ENCODE data around the gene GPRC5B. TPM values are rescaled to one million over a fixed set of nuclear protein-coding genes. Genes with fewer than 3 reads are reported as not detected.

GPRC5B gene
- total RNA-seq, 2 experiments from 2014 or later = not detected

GRCh38 chr16:19812986-19813385 is 71.7 kb downstream of the GPRC5B start:
- H3K27me3 Mint-ChIP-seq = no peaks in the 10 kb centered on the region
- intact Hi-C loops (cut with micrococcal nuclease) = no loop called here
- peaks cover 11% of the 10 kb centered on the region for H3K9me3 Mint-ChIP-seq
- ChIA-PET POLR2A (no interaction called here), CTCF (no interaction called here)
- DNase-seq = no peak
- no peak overlapping the region for H3K27ac Mint-ChIP-seq
- no peaks in the 10 kb centered on the region for H3K36me3 Mint-ChIP-seq
- H3K4me3 Mint-ChIP-seq = no peak overlapping the region
- no peaks in the 10 kb centered on the region for H3K4me1 Mint-ChIP-seq (ENCODE audit: low read depth)

- Mint-ChIP-seq H3K27me3 (no peaks in the 10 kb centered on the region), H3K4me1 (ENCODE audit: low read depth) (no peaks in the 10 kb centered on the region), H3K27ac (no peak overlapping the region), H3K9me3 (peaks cover 15% of the 10 kb centered on the region), H3K4me3 (no peak overlapping the region), H3K36me3 (no peaks in the 10 kb centered on the region)
- ChIA-PET POLR2A (no interaction called here), CTCF (no interaction called here)
- intact Hi-C loops (cut with micrococcal nuclease) = no loop called here
- no peak for DNase-seq
Measured at GRCh38 chr16:19810817-19811731, 73.6 kb downstream of the GPRC5B start.

- DNase-seq = no peak
- no peak overlapping the region for H3K27ac Mint-ChIP-seq
- intact Hi-C loops (cut with micrococcal nuclease) = no loop called here
- CTCF ChIA-PET = no interaction called here
- POLR2A ChIA-PET = interaction anchor here (0.6 kb wide), 1 partner anchor 79 kb away, joined by 4 read pairs; no protein-coding TSS in a partner anchor
- H3K36me3 Mint-ChIP-seq = no peaks in the 10 kb centered on the region
- no peaks in the 10 kb centered on the region for H3K27me3 Mint-ChIP-seq
- peaks cover 27% of the 10 kb centered on the region for H3K9me3 Mint-ChIP-seq
- H3K4me3 Mint-ChIP-seq = no peak overlapping the region
- H3K4me1 Mint-ChIP-seq (ENCODE audit: low read depth) = peaks cover 6% of the 10 kb centered on the region
Measured at GRCh38 chr16:19809693-19810092, 75.0 kb downstream of the GPRC5B start.

- Mint-ChIP-seq H3K4me1 (ENCODE audit: low read depth) (peaks cover 9% of the 10 kb centered on the region), H3K27ac (no peak overlapping the region), H3K36me3 (no peaks in the 10 kb centered on the region), H3K27me3 (no peaks in the 10 kb centered on the region), H3K9me3 (peaks cover 27% of the 10 kb centered on the region), H3K4me3 (no peak overlapping the region)
- no peak for DNase-seq
- CTCF ChIA-PET = no interaction called here
- POLR2A ChIA-PET = interaction anchor here (0.6 kb wide), 1 partner anchor 79 kb away, joined by 4 read pairs; no protein-coding TSS in a partner anchor
- intact Hi-C loops (cut with micrococcal nuclease) = no loop called here
Measured at GRCh38 chr16:19809121-19809635, 75.5 kb downstream of the GPRC5B start.

GRCh38 chr16:19808061-19808641 is 76.5 kb downstream of the GPRC5B start:
- intact Hi-C loops (cut with micrococcal nuclease) = no loop called here

More at GRCh38 chr16:19808061-19808641, 76.5 kb downstream of the GPRC5B start:
- ChIA-PET CTCF (no interaction called here), POLR2A (no interaction called here)
- peak; percentile 23 for DNase-seq
- H3K27me3 Mint-ChIP-seq = no peaks in the 10 kb centered on the region
- H3K9me3 Mint-ChIP-seq = peaks cover 23% of the 10 kb centered on the region
- peaks cover 11% of the 10 kb centered on the region for H3K4me1 Mint-ChIP-seq (ENCODE audit: low read depth)
- H3K36me3 Mint-ChIP-seq = no peaks in the 10 kb centered on the region
- no peak overlapping the region for H3K27ac Mint-ChIP-seq
- no peak overlapping the region for H3K4me3 Mint-ChIP-seq

Other genes starting within 250 kb of the GPRC5B start
- 10 to 100 TPM; 24.3 to 26.4 TPM for gene KNOP1, start 166.6 kb downstream of the GPRC5B start, total RNA-seq
- gene IQCK, start 166.6 kb downstream of the GPRC5B start, total RNA-seq = 1 to 10 TPM; 2.2 to 3.0 TPM
- gene GPR139, start 189.0 kb upstream of the GPRC5B start, total RNA-seq = not detected

Data from activated CD4-positive, alpha-beta memory T cell treated with anti-CD3 and anti-CD28 coated beads for 36 hours (primary cell).